Activated T-cell treated with anti-CD3 and anti-CD28 coated beads, Interleukin-2, amount 50 U/mL, for 48 hours (primary cell): ENCODE data around the gene TXNDC12.

Experiments
- DNase-seq, 2 experiments: peaks; one replicate each; pipeline ENCODE4 v3.0.0-alpha.2; 2020

TXNDC12 gene

GRCh38 chr1:51990478-51990965, 64.5 kb downstream of the TXNDC12 start, which contains the start of gene RAB3B:
Gene RAB3B, minus strand, starts transcription at chr1:51990700. Its CDS starts 13,583 bp downstream, at chr1:51977117.
- peak; percentile 87 to 91 for DNase-seq

- DNase-seq: no peak
These were observed 65.2 kb downstream of the TXNDC12 start for GRCh38 chr1:51989582-51990477.

GRCh38 chr1:51988254-51988653, 66.7 kb downstream of the TXNDC12 start:
- DNase-seq: no peak

GRCh38 chr1:51986718-51987117, 68.3 kb downstream of the TXNDC12 start:
- DNase-seq: no peak

GRCh38 chr1:51982161-51982560, 72.8 kb downstream of the TXNDC12 start:
- DNase-seq: no peak

- DNase-seq: no peak
These were observed 73.4 kb downstream of the TXNDC12 start for GRCh38 chr1:51981555-51981954.

- no peak for DNase-seq
These were observed 76.9 kb downstream of the TXNDC12 start for GRCh38 chr1:51978099-51978498.

- DNase-seq: no peak
These were observed 78.0 kb downstream of the TXNDC12 start for GRCh38 chr1:51976846-51977602.

GRCh38 chr1:51973587-51974474, 81.2 kb downstream of the TXNDC12 start:
- no peak for DNase-seq
